SKM-1 treated with dmso at 0.1 percent for 144 hours (cell line): ENCODE data around the gene ODAD3.
"Not testable (repeated sequence)": the region's sequence is repeated elsewhere in the genome, so short reads cannot be mapped to it uniquely, and the experiment has no call there.

Experiments used
- DNase-seq: peaks from one replicate; lab custom pipeline; 2025; ENCODE audit not compliant: unreplicated experiment; lab: John Stamatoyannopoulos, UW

ODAD3 gene

GRCh38 chr19:11408591-11408990 lies 26.3 kb downstream of the ODAD3 start:
- DNase-seq = no peak

- DNase-seq = peak; percentile 44
These were observed 28.2 kb downstream of the ODAD3 start for GRCh38 chr19:11406703-11407236.

- no peak for DNase-seq
These were observed 28.9 kb downstream of the ODAD3 start for GRCh38 chr19:11405846-11406643.

GRCh38 chr19:11404588-11405222 lies 30.2 kb downstream of the ODAD3 start:
- DNase-seq = no peak

GRCh38 chr19:11401808-11402543 lies 32.9 kb downstream of the ODAD3 start:
- no peak for DNase-seq

- DNase-seq = no peak
These were observed 34.1 kb downstream of the ODAD3 start for GRCh38 chr19:11400798-11401197.

- no peak for DNase-seq
These were observed 35.3 kb downstream of the ODAD3 start for GRCh38 chr19:11399667-11400066.

- DNase-seq = no peak
These were observed 37.8 kb downstream of the ODAD3 start for GRCh38 chr19:11397089-11397610.

- DNase-seq = no peak
These were observed 43.8 kb downstream of the ODAD3 start for GRCh38 chr19:11390933-11391680.

- no peak for DNase-seq
These were observed 44.6 kb downstream of the ODAD3 start for GRCh38 chr19:11390359-11390758.

- no peak for DNase-seq
These were observed 47.5 kb downstream of the ODAD3 start for GRCh38 chr19:11387162-11388034.

- DNase-seq = no peak
These were observed 50.2 kb downstream of the ODAD3 start for GRCh38 chr19:11384778-11385129.

GRCh38 chr19:11383706-11384048 lies 51.2 kb downstream of the ODAD3 start:
- DNase-seq = no peak

GRCh38 chr19:11382898-11383705 lies 51.8 kb downstream of the ODAD3 start:
- DNase-seq = no peak

GRCh38 chr19:11380653-11381537 lies 54.0 kb downstream of the ODAD3 start:
- peak; percentile 98 for DNase-seq

- no peak for DNase-seq
These were observed 55.0 kb downstream of the ODAD3 start for GRCh38 chr19:11379857-11380350.

GRCh38 chr19:11379269-11379845 lies 55.6 kb downstream of the ODAD3 start:
- DNase-seq = not testable (repeated sequence)
